GM21737 (cell line): ENCODE data around the gene CD9.

ENCODE experiments used
- ATAC-seq: cut with Tn5 transposase; IDR thresholded peaks from one replicate; pipeline ENCODE4 v1.9.1; 2021; ENCODE audit warnings: mild to moderate bottlenecking, moderate library complexity; ENCODE audit not compliant: unreplicated experiment

The CD9 gene

DNA sequence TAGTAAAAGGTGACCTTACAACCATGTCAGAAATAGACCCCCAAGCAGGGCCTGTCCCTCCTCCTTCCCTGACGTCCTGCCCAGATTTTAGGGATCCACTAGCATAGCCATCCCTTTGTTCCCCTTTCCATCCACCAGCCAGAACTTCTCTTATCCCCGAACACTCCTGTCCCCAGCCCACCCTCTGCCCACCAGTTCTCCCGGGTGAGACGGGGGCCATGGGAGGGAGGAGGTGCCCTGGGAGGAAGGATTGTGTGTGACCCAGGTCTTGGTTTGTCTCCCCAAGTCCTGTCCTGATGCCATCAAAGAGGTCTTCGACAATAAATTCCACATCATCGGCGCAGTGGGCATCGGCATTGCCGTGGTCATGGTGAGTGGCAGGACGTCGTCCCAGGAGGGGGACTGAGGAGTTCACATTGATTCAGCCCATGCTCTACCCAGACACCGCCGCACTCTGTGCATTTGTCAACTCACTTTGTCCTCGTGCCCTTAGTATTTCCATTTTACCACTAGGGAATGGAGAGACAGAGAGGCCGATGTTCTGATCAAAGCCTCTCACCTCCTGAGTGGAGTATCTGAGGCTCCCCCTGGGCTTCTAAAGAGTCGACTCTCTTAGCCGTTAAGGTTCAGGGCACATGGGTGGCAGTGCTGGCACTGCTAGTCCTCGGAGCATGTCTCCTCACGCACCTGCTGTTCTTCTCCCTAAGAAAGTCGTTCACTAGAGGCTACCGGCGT, 35.9 kb downstream of the CD9 start:
- ATAC-seq = no peak

DNA sequence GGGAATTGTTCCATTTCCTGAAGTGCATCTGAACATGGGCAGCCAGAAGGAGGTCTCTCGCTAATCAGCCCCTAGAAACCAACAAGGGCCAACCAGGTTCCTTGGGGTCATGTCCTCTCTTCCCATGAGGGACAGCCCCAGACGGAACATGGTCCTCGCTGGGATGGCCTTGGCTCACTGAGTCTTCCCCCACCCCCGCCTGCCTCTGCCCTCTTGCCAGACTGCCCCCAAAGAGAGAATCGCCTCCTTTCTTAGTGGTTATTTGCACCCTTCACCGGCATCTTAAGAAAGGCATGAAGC, 36.4 kb downstream of the CD9 start:
- no peak for ATAC-seq

DNA sequence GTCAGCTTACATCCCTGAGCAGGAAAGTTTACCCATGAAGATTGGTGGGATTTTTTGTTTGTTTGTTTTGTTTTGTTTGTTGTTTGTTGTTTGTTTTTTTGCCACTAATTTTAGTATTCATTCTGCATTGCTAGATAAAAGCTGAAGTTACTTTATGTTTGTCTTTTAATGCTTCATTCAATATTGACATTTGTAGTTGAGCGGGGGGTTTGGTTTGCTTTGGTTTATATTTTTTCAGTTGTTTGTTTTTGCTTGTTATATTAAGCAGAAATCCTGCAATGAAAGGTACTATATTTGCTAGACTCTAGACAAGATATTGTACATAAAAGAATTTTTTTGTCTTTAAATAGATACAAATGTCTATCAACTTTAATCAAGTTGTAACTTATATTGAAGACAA, 37.6 kb downstream of the CD9 start:
- ATAC-seq = no peak

DNA sequence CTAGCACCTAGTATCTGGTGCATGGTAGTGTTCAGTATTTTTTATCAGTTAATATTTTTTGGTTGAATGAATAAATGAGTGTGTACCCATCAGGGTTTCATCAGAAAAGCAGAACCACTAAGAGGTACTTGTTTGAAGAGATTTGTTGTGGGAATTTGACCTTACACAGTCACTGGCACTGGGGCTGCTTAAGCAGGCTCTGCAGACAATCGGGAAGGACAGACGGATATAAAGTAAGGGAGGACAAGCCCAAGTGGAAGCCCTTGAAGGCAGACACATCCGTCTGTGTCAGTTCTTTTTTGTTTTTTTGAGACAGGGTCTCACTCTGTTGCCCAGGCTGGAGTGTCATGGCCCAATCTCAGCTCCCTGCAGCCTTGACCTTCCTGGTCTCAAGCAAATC, 38.7 kb downstream of the CD9 start:
- ATAC-seq = no peak

DNA sequence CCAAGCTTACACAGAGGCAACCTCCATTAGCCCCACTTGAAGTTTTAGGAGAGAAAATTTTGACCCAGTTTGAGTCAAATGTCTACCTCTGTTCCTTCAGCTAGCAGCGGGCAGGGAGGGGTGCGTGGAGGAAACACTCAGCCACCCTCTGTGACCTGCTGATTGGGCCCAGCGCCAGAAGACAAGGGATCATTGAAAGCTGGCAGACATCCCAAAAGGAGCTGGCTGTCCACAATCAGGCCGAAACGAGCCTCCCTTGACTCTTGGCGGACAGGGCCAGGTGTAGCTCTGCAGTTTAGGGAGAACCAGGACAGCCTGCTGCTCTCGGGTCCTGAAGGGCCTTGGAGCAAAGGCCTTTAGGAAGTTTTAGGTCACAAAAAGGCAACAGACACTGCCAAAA, 41.3 kb downstream of the CD9 start:
- no peak for ATAC-seq

DNA sequence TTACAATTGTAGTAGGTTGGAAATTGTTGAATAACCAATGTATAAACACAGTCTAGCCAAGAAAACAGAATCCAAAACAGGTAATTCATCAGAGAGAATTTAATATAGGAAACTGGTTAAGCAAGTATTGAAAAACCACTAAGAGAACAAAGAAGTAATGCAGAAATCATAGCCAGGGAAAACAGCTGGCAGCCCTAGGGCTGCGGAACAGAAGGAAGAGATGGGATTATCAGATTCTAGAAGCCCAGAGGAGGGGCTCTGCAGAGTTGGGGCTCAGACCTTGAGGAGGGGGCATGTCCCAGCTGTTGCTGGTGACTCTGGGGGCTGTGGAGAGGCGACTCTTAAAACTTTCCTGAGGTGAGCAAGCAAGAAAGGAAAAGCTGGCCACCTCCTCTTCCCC, 49.4 kb downstream of the CD9 start:
- ATAC-seq = no peak

DNA sequence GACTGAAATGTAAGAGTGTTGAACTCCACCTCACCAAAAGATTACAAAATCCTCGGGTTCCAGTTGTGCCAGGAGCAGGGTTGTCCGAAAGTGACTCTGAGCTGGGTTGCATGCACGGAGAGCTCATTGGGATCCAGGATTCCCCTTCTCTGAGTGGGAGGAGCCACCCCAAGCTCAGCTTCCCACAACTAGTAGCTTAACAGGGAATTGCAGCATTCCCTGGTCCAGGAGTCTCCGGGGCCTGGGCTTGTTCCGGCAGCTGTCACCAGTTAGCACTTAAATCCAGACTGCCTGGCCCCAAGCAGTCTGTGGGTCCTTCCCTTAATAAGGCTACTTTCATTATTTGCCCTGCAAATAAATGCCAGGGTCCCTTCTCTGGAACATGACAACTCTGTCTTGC, 50.1 kb downstream of the CD9 start:
- ATAC-seq = no peak

DNA sequence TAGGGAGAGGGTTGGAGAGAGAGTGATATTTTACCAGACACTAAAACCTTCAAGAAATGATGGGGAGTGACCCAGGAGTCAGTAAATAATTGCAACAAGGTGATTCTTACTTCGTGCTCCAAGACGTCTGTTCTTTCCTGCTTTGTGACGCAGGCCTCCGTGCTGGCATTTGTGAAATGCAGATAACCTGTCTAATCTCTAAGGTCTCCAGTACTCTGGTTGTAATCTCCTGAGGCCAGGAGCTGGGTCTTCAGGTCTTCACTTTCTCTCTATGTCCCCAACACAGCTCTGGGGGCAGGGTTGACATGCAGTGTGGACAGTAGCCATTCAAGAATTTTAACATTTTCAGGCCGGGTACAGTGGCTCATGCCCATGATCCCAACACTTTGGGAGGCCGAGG, 53.1 kb downstream of the CD9 start:
- ATAC-seq = no peak

DNA sequence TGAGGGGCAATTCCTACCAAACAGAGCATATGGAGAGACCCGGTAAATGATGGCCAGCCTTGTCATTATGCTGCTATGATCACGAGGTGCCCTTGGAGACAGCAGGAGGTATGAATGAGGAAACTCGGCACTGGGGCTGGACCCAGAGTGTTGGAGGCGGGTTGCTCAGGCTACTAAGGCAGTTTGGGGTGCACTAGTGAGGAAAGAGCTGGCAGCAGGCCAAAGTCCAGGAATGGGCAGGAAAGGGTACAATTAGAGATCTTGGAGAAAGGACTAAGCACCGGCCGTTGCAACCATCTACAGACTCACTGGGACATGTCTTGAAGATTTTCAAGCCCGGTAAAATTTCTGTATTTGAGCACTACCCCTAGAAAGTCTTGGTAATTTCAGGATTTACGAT, 54.3 kb downstream of the CD9 start:
- ATAC-seq = no peak

DNA sequence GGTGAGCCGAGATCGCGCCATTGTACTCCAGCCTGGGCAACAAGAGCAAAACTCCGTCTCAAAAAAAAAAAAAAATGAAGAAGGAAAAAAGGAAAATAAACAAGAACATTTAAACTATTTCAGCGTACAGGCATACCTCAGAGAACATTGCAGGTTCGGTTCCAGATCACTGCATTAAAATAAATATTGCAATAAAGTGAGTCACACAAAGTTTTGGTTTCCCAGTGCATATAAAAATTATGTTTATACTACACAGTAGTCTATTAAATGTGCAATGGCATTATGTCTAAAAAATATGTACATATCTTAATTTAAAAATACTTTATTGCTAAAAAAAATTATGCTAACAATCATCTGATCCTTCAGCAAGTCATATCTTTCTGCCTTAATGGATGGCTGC, 56.8 kb downstream of the CD9 start:
- ATAC-seq = no peak

DNA sequence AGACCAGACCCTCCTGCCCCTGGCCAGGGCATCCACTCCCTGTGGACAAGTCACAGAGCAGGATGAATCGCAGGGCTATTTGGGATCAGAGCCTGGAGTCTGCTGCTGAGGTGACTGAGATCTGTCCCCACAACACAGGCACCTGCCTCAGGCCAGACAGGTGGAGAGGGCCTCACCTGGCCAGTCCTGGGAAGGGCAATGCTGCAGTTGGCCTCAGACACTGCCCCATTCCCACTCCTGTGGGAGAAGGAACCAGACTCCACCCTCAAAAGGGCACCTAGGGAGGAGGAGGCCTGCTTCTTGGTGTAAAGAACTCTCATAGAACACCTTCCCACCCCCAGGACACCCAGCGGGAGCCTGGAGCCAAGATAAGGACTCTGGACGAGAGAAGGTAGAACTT, 62.0 kb downstream of the CD9 start:
- ATAC-seq = no peak

DNA sequence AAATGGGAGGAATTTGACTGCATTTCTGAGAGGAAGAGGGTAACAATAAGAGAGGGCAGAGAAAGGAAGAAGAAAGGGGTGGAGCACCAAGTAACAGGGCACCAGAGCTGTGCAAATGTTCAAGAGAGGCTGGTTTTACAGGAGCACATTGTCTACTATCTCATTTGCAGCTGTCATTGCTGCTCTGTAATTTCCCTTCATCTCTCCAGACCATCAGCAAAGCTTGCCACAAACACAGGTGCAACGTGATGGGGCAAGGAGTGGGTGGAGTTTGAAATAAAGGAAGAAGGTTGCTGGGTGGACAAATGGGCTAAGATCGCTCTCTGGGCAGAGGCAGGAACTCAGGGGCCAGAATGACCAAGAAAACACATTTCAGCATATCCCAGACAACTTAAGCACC, 62.4 kb downstream of the CD9 start:
- no peak for ATAC-seq

DNA sequence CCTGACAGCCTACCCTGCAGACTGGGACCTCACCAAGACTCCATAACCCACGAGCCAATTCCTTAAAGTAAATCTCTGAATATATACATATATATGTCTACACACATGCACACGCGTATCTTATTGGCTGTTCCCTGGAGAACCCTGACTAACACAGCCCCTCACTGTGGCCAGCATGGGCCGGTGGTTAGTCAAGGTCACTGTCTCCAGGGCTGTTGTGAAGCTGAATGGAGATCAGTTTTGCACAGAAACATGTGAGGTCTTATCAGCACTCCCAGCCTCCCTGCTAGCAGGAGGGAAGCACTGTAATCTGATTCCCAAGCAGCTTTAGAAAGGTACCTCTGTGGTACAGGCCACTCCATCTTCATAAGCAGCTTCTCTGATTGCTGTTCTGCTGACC, 63.7 kb downstream of the CD9 start:
- ATAC-seq = no peak

DNA sequence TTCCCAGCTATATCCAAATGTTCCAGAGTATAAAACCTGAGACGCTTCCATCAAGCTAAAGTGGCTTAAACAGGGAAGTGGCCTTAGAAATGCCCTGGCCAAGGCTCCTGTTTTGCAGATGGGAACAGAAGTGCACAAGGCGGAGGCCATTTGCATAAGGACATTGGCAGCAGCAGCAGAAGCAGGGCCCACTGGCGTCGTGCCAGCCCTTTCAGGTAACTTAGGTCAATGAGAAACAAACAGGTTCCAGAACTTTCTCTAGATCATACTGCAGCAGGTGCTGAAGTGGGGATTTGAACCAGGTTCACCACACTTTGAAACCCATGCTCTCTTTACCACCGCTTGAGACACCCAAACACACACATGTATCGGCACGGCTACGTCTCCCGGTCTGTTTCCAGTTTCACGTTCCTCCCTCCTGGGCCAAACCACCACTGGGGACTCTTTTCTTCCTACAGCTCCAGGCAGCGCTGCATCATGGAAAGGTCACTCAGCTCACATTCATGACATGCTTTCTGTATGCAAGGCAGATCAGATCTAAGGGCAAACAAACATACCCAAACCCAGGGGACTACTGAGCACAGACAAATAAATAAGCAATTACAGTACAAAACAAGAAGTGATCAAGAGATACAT, 64.3 kb downstream of the CD9 start:
- no peak for ATAC-seq

DNA sequence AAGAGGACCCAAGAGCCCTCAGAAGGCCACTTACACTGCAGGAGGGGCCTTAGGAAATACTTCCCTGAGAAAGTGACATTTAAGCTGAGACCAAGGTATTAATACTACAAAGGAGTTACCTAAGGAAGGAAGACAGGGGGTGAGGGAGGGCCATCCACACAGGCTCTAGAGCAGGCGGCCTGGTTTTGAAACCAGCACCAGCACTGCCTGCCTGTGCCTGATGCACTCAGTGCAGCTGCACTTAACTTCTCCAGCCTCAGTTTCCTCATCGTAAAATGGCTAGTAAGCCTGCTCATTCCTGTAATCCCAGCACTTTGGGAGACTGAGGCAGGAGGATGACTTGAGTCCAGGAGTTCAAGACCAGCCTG, 64.8 kb downstream of the CD9 start:
- no peak for ATAC-seq

DNA sequence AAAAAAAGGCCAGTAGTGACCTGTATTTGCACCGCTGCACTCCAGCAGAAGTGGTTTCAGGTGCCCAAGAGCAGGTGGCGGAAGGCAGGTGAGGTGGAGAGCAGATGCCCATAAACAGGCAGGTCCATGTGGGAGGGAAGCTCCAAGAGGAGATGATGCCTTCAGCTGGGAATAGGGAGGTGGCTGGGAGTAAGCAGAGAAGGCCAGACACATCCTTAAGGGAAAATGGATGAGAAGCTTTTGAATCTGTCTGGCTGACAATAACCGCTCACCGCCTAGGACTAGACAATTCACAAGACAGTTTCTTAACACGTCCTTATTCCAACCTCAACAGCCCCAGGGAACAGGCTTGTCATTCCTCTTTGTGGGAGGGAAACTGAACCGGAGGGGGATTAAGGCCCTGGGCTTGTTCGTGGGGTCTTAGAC, 66.4 kb downstream of the CD9 start:
- ATAC-seq = no peak

DNA sequence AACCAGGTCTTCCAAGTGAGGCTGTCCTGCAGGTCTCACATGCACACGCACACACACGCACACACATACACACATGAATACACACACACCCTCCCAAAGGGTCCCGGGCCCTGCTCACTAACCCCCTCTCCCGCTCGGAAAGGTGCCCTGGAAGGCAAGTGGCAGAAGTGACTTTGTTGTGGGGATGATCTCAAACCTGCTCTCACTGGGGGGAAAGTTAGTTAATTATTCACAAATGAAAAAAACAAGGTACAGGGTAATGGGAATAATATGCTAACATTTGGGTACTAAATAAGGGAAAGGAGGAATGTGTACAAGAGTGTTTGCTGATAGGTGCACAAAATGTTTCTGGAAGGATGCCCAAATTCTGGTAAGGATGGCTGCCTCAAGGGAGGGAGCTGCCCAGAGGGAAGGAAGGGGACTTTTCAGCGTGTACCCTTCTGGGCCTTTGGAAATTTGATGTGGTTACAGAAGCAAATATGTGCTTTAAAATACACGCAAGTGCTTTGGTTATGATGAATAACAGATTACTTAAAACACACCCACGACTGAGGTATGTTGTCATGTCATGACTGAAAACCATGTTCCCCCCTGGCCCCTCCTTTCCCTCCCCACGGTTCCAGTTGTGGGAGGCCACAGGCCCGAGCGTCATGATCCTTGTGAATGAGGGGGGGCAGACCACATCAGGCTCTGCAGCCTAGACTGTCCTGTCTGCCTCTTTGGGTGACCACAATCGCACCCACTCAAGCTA, 66.9 kb downstream of the CD9 start:
- ATAC-seq = no peak

DNA sequence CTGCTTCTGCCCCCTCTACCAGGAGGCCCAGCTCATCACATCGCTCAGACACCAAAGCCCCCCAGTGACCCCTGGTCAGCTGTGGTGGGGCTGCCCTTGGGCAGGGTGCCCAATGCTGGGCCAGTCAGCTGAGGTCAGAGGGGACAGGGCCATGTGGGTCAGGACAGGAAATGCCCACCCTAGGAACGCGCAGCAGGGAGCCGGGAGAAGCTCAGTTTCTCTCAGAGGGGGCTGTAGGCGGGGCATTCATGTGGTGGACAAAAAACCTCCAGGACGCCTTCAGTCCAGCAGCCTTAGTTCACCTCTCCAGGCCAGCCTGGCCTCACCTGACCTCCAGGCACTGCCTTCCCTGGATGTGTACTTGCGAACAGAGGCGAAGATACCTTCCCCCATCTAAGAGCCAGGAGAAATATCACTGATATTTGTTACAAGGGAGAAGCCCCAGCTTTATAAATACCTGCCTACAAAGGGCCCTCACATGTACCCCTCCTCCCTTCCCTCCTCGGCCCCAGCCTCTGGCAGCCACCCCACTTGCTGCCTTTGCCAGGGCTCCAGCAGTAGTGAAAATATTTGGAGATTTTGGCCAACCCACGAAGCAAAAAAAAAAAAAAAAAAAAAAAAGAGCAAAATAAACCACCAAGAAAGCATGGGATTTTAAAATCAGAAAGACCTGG, 68.4 kb downstream of the CD9 start:
- no peak for ATAC-seq

DNA sequence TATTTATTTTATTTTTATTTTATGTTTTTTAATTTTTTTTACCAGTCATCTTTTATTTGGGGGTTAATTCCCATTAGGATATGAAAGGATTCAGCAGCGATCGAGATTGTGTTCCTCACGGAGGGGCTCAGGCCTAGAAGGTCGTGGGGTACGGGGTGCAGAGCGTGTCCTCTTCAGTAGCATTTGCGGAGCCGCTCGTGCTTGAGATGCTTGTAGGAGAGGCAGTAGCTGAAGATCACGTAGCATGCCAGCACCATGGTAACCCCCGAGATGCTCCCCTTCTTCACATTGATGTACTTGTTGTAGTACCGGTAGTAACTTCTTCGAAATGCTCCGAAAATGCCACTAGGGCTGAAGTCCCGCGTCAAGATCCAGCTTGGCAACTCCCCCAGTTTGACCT, 69.8 kb downstream of the CD9 start:
- no peak for ATAC-seq

DNA sequence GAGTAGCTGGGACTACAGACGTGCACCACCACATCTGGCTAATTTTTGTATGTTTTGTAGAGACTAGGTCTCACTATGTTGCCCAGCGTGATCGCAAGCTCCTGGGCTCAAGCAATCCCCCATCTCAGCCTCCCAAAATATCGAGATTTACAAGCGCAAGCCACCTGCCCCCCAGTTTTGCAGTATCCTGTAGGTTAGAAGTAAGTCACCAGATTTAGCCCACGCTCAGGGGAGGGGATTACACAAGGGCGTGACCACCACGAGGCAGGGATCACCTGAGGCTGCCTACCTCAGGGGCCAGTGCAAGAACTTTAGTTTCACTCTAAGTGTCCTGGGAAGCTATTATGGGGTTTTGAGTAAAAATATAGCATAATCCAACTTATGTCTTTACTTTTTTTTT, 71.1 kb downstream of the CD9 start:
- no peak for ATAC-seq

DNA sequence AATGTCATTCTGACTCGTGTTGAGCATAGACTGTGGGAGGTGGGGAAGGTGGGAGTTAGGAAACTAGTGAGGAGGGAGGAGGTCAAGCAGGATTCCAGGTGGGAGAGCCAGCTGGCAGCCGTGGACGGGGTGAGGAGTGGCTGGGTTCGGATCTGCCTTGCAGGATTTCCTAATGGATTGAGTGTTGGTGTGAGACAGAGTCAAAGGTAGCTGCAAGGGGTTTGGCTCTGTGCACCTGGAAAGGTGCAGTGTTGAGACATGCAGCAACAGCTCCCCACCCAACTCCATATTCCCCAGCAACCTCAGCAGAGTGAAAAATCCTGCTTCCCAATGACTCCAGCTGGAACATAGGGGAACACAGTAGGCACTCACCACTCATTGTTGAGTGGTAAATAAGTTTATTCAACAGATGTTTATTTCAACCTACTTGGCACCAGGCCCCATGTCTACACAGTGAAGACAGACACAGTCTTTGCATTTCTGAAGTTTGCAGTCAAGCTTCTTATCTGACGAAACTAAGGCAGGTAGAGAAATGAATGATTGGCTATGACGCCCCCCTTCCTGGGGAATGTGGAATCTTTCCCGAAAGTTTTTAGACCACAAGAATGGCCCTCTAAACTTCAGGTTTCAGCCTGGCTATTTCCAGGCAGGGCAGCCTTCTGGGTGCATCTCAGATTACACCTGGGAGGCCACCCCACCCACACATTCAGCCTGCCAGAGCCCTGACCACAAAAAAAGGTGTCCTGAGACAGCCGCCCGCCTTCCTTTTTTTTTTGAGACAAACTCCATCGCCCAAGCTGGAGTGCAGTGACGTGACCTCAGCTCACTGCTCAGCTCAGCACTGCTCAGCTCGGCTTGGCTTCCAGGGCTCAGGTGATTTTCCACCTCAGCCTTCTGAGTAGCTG, 72.4 kb downstream of the CD9 start:
- ATAC-seq = no peak
